ENCODE results near the gene LOX.
"Not testable (repeated sequence)": the region's sequence is repeated elsewhere in the genome, so short reads cannot be mapped to it uniquely, and the experiment has no call there.

- TF ChIP-seq POLR2A, CTCF (IDR thresholded peaks at IDR 0.05): not testable (repeated sequence)
These were observed 16.2 kb upstream of the LOX start for GRCh38 chr5:122094251-122094650.

Measured in testis (tissue), 2 donors.